Measurements from ENCODE around the gene LIPT2. TPM values are rescaled to one million over a fixed set of nuclear protein-coding genes. Genes with fewer than 3 reads are reported as not detected.
"Not testable (repeated sequence)": the region's sequence is repeated elsewhere in the genome, so short reads cannot be mapped to it uniquely, and the experiment has no call there.

Gene LIPT2
- total RNA-seq = 2.4 and 3.3 TPM in 2 replicates

DNA sequence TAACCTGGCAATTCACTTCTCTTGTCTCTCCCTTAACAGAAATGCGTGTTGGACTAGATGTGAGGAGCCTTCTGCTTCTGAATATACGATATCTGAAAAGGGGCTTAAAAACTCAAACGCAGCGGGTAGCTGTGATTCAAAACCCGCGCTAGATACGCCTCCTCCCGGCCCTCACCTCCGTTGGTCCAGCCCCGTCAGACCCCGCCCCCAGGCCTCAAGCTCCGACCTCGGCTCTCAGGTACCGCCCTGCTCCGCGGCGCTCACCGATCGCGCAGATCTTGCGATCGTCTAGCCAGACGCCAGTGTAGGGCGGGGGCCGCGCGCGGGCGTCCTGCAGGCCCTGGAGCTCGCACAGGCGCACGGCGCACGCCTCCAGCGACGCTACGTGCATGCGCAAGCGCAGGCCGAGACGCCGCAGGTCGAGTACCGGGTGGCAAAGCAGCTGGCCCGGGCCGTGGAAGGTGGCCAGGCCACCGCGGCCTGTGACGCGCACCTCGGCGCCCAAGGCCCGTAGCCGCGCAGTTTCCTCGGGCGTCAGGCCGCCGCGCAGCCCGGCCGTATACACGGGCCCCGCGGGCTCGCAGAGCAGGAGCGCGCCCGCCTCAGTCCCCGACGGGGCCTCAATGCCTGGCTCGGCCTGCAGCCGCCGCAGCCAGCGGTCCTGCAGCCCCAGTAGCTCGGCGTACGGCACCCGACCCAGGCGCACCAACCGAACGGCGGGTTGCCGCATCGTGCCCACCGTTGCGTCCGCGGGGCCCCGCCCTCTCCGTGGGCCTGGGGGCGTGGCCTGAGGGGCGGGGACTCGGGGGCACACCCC, at the start of gene LIPT2:
LIPT2 (minus strand) TSS at position 751 of the 817 bp plus-strand sequence; CDS start at position 730, 21 bp downstream.
- DNase-seq (ENCODE audit: low read depth in 2 of 2) = peak; percentile 97

DNA sequence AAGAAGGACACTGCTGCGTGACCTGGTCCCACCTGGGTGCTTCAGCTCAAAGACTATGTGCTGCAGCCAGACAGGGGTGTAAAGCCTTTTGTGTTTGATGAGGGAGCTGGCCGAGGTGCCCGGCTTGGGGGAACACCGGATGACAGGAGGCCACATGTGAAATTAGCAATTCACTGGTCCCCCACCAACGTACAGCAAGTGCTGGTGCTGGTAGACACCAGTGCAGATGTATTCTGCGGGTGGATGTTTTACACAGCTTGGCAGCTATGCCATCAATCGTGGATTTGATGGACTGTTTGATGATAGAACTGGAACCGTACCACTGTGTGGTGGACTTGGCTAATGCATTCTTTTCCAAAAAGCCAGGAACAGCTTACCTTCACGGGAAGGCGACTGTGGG, 47.9 kb upstream of the LIPT2 start:
- DNase-seq (ENCODE audit: low read depth in 2 of 2) = no peak

- DNase-seq (ENCODE audit: low read depth in 2 of 2) = no peak
These were observed 46.7 kb upstream of the LIPT2 start for GRCh38 chr11:74540270-74540669.

DNA sequence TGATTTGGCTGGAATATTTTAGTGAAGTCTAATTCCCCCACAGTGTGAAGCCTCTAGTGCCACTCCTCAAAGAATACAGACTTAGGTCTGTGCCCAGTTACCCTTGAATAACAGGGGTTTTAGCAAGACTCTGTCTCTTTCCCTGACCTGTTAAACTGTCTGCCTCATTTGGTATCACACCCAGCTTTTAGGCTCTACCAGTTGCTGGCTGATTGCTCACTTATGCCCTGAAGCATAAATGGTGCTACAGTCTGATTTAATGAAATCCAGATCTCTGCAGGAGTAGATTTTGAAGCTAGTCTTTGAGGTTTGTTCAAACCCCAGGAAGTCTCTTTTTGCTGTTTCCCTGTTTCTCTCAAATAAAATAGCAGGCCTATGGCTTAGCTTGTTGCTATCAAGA, 45.2 kb upstream of the LIPT2 start:
- DNase-seq (ENCODE audit: low read depth in 2 of 2) = no peak

- DNase-seq (ENCODE audit: low read depth in 2 of 2) = no peak
These were observed 42.0 kb upstream of the LIPT2 start for GRCh38 chr11:74535371-74536160.

DNA sequence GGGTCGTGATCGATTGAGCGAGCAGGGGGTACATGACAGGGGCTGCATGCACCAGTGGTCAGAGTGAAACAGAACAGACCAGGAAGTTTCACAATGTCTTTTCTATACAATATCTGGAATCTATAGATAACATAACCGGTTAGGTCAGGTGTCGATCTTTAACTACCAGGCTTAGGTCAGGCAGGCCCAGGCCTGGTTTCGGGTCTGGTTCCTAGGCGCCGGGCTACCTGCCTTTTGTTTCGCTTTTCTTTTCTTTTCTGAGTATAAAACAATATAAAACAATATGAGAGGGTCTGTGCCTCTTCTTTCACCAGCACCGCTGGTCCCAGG, 41.4 kb upstream of the LIPT2 start:
- not testable (repeated sequence) for DNase-seq (ENCODE audit: low read depth in 2 of 2)

DNA sequence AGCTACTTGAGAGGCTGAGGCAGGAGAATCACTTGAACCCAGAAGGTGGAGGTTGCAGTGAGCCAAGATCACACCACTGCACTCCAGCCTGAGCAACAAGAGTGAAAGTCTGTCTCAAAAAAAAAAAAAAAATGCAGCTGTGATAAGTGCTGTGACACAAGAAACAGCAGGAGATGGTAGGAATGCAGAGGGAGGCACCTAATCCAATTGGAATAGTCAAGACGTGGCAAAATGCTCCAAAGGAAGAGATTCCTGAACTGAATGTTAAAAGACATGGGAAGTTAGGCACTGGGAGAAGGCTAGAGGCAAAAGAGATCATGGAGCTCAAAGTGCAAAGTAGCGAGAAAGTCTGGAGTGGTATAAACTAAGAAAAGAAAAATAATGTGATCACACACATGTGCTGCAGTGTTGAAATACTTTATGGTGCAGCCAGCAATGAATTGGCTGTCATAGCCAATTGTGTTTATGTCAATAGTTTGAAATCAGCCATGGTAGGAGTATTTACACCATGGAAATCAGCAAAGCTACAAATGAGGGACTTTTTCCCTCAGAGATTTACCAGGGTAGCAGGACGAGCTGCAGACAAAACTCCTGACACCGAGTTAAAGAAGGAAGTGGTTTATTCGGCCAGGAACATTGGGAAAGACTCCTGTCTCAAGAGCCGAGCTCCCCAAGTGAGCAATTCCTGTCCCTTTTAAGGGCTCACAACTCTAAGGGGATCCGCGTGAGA, 40.9 kb upstream of the LIPT2 start:
- DNase-seq (ENCODE audit: low read depth in 2 of 2) = no peak

GRCh38 chr11:74533421-74533820, 39.9 kb upstream of the LIPT2 start:
- no peak for DNase-seq (ENCODE audit: low read depth in 2 of 2)

- peak; percentile 49 to 61 for DNase-seq (ENCODE audit: low read depth in 2 of 2)
These were observed 39.1 kb upstream of the LIPT2 start for GRCh38 chr11:74532501-74533246.

DNA sequence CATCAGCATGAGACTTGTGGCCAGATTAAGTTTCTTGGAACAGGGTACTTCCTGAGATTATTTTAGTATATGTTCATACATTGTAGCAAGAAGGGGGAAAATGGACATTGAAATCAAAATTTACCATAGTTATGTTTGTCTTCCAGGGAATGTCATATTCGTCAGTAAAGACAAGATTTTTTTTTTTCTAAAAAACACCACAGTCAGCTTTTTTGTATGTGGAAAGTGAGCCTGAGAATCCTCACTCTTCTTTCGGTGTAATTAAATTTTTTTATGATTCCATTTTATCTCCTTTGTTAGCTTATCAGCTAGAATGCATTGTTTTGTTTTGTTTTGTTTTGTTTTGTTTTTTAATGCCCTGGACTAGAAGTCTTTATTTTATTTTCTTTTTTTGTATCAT, 31.5 kb upstream of the LIPT2 start:
- no peak for DNase-seq (ENCODE audit: low read depth in 2 of 2)

- no peak for DNase-seq (ENCODE audit: low read depth in 2 of 2)
These were observed 31.0 kb upstream of the LIPT2 start for GRCh38 chr11:74524501-74524900.

DNA sequence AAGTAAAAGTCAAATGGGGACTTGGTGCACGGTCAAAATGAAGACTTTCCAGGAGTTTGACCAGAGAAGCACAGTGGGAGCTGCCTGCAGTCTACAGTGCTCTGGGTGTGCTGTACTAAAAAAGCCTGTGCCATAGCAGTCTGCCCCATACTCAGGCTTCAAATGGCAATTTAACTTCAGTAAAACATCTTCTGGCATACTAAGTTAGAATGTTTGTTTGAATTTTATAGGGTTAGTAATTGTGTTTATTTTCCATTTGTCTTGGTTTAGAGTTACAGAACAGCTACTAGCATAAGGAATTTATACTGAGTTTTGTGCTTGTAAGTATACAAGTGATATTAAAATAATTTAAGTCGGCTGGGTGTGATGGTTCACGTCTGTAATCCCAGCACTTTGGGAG, 29.3 kb upstream of the LIPT2 start:
- no peak for DNase-seq (ENCODE audit: low read depth in 2 of 2)

GRCh38 chr11:74521666-74522252, 28.2 kb upstream of the LIPT2 start:
- no peak for DNase-seq (ENCODE audit: low read depth in 2 of 2)

DNA sequence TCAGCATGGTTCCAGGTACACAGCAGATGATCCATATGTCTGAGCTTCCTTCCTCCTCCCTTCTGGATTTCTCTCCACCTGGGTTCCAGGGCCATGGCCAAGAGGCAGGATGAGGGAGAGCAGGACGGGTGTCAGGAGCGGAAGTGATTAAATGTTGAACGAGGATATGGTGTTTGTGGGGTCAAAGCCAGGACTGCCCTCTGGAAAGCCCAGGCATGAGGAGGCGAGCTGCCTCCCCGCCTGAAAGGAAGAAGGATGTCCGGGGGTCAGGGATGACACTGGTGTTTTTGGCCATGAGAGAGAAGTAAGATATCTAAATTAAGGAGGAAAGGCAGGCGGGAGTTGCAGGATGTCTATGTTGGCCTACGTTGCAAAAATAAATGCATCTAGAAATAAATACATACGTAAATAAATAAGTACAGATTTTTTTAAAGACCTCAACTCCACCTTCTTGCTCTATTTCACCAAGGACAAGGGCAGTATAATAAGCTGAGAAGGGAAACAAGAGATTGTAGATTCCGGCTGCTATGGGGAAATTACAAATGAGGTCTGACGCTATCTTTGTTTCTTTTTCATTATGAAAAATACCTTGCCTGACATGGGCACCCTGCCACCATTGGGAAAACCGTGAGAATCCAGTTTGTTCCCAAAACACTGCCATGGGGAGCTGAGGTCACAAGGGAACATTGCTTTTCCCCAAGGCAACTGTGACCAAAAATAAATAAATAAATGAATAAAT, 27.6 kb upstream of the LIPT2 start:
- DNase-seq (ENCODE audit: low read depth in 2 of 2) = peak; percentile 70 to 93

GRCh38 chr11:74520316-74520715, 26.8 kb upstream of the LIPT2 start:
- no peak for DNase-seq (ENCODE audit: low read depth in 2 of 2)

GRCh38 chr11:74519710-74520109, 26.2 kb upstream of the LIPT2 start:
- DNase-seq (ENCODE audit: low read depth in 2 of 2) = no peak

GRCh38 chr11:74517592-74517991, 24.1 kb upstream of the LIPT2 start:
- not testable (repeated sequence) for DNase-seq (ENCODE audit: low read depth in 2 of 2)

DNA sequence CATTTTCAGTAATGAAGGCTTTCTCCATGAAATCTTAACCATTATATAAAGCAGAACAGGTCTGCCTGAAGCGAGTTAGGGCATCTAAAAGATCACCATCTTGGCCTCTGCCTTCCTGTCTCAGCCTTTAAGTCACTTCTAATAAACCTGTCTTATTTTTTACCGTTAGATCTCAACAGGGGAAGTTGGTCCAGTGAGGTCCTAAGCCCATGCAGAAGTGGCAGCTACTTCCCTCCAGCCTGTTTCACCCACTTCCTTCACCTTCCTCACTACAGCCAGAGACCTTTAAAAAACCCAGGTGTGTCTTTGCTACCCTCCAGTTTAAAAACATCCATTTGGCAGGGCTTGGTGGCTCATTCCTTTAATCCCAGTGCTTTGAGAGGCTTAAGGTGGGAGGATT, 14.1 kb upstream of the LIPT2 start:
- no peak for DNase-seq (ENCODE audit: low read depth in 2 of 2)

- peak in 1 of 2 donors; percentile 17 for DNase-seq (ENCODE audit: low read depth in 2 of 2)
These were observed 13.3 kb upstream of the LIPT2 start for GRCh38 chr11:74506823-74507222.

GRCh38 chr11:74505911-74506310, 12.4 kb upstream of the LIPT2 start:
- no peak for DNase-seq (ENCODE audit: low read depth in 2 of 2)

Measured in lung microvascular endothelial cell (primary cell).